ENCODE data around the gene GPR42. TPM values are rescaled to one million over a fixed set of nuclear protein-coding genes. Genes with fewer than 3 reads are reported as not detected.

Gene GPR42
- total and polyA plus RNA-seq, 10 of the 15 experiments (the other 5 are each of a cell fraction or from before 2014, with no cell fraction given): 0.13 TPM; not detected in 9

DNA sequence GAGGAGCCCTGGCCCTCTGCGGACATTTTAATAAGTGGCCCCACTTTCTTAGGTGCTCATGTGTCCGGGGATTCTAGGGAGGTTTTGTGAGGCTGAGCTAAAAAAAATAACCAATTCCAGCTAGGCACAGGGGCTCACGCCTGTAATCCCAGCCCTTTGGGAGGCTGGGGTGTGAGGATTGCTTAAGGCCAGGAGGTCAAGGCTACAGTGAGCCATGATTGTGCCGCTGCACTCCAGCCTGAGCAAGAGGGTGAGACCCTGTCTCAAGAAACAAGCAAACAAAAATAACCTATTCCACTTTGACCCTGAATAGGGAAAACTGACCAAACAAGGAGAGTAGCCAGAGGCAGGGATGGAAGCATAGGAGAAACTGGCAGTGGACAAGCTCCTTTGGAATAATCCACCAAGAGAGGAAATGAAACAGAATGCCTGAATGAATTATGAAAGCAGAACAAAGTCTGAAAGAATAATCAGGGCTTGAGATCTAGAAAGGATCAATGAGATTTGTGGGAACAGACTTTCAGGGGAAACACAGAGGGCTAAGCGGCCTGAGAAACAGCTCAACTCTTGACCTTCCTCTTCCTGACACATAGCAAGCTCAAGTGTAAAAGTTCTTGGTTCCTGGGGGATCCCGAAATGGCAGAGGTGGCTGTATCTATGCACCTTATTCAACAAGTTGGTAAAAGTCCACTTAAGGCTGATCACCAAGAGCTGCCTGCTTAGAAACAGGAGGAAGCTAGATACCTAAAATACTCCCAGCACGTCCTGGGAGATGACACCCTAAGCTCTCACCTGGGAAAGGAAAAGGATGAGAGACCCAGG, 47.1 kb downstream of the GPR42 start (continued):
- TF ChIP-seq, protein P1, sequence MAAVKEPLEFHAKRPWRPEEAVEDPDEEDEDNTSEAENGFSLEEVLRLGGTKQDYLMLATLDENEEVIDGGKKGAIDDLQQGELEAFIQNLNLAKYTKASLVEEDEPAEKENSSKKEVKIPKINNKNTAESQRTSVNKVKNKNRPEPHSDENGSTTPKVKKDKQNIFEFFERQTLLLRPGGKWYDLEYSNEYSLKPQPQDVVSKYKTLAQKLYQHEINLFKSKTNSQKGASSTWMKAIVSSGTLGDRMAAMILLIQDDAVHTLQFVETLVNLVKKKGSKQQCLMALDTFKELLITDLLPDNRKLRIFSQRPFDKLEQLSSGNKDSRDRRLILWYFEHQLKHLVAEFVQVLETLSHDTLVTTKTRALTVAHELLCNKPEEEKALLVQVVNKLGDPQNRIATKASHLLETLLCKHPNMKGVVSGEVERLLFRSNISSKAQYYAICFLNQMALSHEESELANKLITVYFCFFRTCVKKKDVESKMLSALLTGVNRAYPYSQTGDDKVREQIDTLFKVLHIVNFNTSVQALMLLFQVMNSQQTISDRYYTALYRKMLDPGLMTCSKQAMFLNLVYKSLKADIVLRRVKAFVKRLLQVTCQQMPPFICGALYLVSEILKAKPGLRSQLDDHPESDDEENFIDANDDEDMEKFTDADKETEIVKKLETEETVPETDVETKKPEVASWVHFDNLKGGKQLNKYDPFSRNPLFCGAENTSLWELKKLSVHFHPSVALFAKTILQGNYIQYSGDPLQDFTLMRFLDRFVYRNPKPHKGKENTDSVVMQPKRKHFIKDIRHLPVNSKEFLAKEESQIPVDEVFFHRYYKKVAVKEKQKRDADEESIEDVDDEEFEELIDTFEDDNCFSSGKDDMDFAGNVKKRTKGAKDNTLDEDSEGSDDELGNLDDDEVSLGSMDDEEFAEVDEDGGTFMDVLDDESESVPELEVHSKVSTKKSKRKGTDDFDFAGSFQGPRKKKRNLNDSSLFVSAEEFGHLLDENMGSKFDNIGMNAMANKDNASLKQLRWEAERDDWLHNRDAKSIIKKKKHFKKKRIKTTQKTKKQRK (IDR thresholded peaks at IDR 0.05; ENCODE audit: low read depth, low read length): no peak
- TF ChIP-seq MXI1 (IDR thresholded peaks at IDR 0.05; ENCODE audit: low read depth, low read length): peak; percentile 34; the same call in 1 of the 2 replicates
- no peak for TF ChIP-seq CBX5 (IDR thresholded peaks at IDR 0.05; ENCODE audit: low read depth)
- peak; percentile 92 for TF ChIP-seq NR2F1 (conservative IDR thresholded peaks at IDR 0.05)
- peak; percentile 19; the same call in 1 of the 3 replicates for TF ChIP-seq POU2F2 (IDR thresholded peaks at IDR 0.05; ENCODE audit: borderline replicate concordance, low read depth, low read length)
- peak; percentile 89 for TF ChIP-seq GATAD2B (conservative IDR thresholded peaks at IDR 0.05; ENCODE audit: low read depth)
- no peak for TF ChIP-seq FOXK2 (IDR thresholded peaks at IDR 0.05)
- TF ChIP-seq RAD21 (IDR thresholded peaks at IDR 0.05; ENCODE audit: insufficient read depth, low read depth, low read length): peak; percentile 15; the same call in 1 of the 2 replicates
- no peak for TF ChIP-seq TAF1 (IDR thresholded peaks at IDR 0.05; ENCODE audit: borderline replicate concordance, low read depth, low read length)
- no peak for TF ChIP-seq SRF (IDR thresholded peaks at IDR 0.05; ENCODE audit: low read depth in 2 of 2, low read length in 2 of 2)
- peak; percentile 89 for TF ChIP-seq SPI1 (IDR thresholded peaks at IDR 0.05; ENCODE audit: borderline replicate concordance, insufficient read depth, low read depth, low read length)
- TF ChIP-seq CREM (IDR thresholded peaks at IDR 0.05; ENCODE audit: low read depth): no peak
- no peak for TF ChIP-seq RBBP5 (conservative IDR thresholded peaks at IDR 0.05)
- peak; percentile 65; the same call in 1 of the 2 replicates for TF ChIP-seq MTA3 (IDR thresholded peaks at IDR 0.05; ENCODE audit: borderline replicate concordance, low read length)
- peak; percentile 73 for TF ChIP-seq RUNX3 (IDR thresholded peaks at IDR 0.05; ENCODE audit: low read length)
- peak; percentile 84 for TF ChIP-seq NFIC (IDR thresholded peaks at IDR 0.05; ENCODE audit: low read depth, low read length)

Data from GM12878 (cell line).